H1 (cell line): ENCODE data around the gene TPPP3. TPM values are rescaled to one million over a fixed set of nuclear protein-coding genes. Genes with fewer than 3 reads are reported as not detected.

ENCODE experiments used
- CTCF ChIA-PET: fragments of 300-600 bp; sonication (Branson Sonifier 250); formaldehyde crosslinking; loops from one replicate; lab custom pipeline; 2021; ENCODE audit not compliant: partially characterized antibody; lab: Charles Lee
- POLR2A ChIA-PET: fragments of 300-600 bp; sonication (Branson Sonifier 250); formaldehyde crosslinking; loops from one replicate; lab custom pipeline; 2021; ENCODE audit warnings: inconsistent platforms; ENCODE audit not compliant: partially characterized antibody; lab: Charles Lee
- DNase-seq, 2 experiments: peaks; one replicate each; pipeline versions ENCODE4 v3.0.0 to v3.0.0-alpha.2; 2010 to 2022; ENCODE audit warnings: low spot score in 2 of 2, low read depth in 1 of 2, mixed read lengths in 1 of 2
- FAIRE-seq: peaks from 2 replicates; lab custom pipeline; 2011; peaks lifted over from hg19 to GRCh38; lab: Jason Lieb, UNC
- H2AFZ ChIP-seq: 2 replicates; pipeline ENCODE4 v1.8.1; 2012; ENCODE audit warnings: low read length, inconsistent platforms
- H2AK5ac ChIP-seq: 2 replicates; pipeline ENCODE4 v1.6.1; 2013; ENCODE audit warnings: low read depth, low read length
- H2BK120ac ChIP-seq: replicated peaks from 2 replicates; pipeline ENCODE3; 2013; ENCODE audit warnings: low read depth, low read length, inconsistent platforms
- H2BK12ac ChIP-seq: 2 replicates; pipeline ENCODE4 v1.6.1; 2013; ENCODE audit warnings: low read depth, low read length
- H2BK15ac ChIP-seq: 2 replicates; pipeline ENCODE4 v1.6.1; 2013; ENCODE audit warnings: low read length
- H2BK20ac ChIP-seq: 2 replicates; pipeline ENCODE4 v1.6.1; 2013; ENCODE audit warnings: low read length
- H2BK5ac ChIP-seq: 2 replicates; pipeline ENCODE4 v1.6.1; 2013; ENCODE audit warnings: low read depth, low read length
- H3K14ac ChIP-seq: 2 replicates; pipeline ENCODE4 v1.6.1; 2013; ENCODE audit warnings: inconsistent platforms; ENCODE audit not compliant: insufficient read length
- H3K18ac ChIP-seq: 2 replicates; pipeline ENCODE4 v1.6.1; 2013; ENCODE audit warnings: low read length; ENCODE audit errors: extremely low read depth
- H3K23ac ChIP-seq: 2 replicates; pipeline ENCODE4 v1.6.1; 2013; ENCODE audit warnings: inconsistent platforms; ENCODE audit not compliant: insufficient read length
- H3K23me2 ChIP-seq: 2 replicates; pipeline ENCODE4 v1.6.1; 2013; ENCODE audit warnings: low read depth, low read length
- H3K27ac ChIP-seq: 2 replicates; pipeline ENCODE4 v1.6.1; 2011; ENCODE audit warnings: low read depth, low read length, inconsistent platforms
- H3K27me3 ChIP-seq, 4 experiments: replicated peaks in 1 of 4; 1 replicate in 1 of 4; 2 replicates in 3 of 4; pipeline versions ENCODE4 v1.6.1 to v1.8.1; 2011 to 2013; ENCODE audit warnings: low read length in 3 of 4, mild to moderate bottlenecking in 3 of 4, inconsistent platforms in 2 of 4, mixed read lengths in 2 of 4, moderate library complexity in 1 of 4; ENCODE audit not compliant: control insufficient read depth in 3 of 4, insufficient read depth in 3 of 4; ENCODE audit errors: extremely low read depth in 1 of 4
- H3K36me3 ChIP-seq, 4 experiments: 2 replicates each; pipeline versions ENCODE4 v1.6.1 to v1.8.1; 2011 to 2013; ENCODE audit warnings: mild to moderate bottlenecking in 4 of 4, low read length in 3 of 4, moderate library complexity in 2 of 4, control low read depth in 1 of 4, inconsistent platforms in 1 of 4; ENCODE audit not compliant: insufficient read depth in 4 of 4, control insufficient read depth in 2 of 4
- H3K4ac ChIP-seq: replicated peaks from 2 replicates; pipeline ENCODE3; 2013; ENCODE audit warnings: low read length, low read depth, mixed read lengths, inconsistent platforms; ENCODE audit not compliant: insufficient read length
- H3K4me1 ChIP-seq, 4 experiments: replicated peaks in 1 of 4; 1 replicate in 1 of 4; 2 replicates in 3 of 4; pipeline versions ENCODE4 v1.6.1 to v1.8.1; 2011 to 2013; ENCODE audit warnings: low read length in 3 of 4, inconsistent platforms in 2 of 4, mixed read lengths in 1 of 4; ENCODE audit not compliant: insufficient read depth in 4 of 4, control insufficient read depth in 3 of 4
- H3K4me2 ChIP-seq, 2 experiments: 2 replicates each; pipeline versions ENCODE4 v1.6.1 to v1.8.1; 2011 to 2013; ENCODE audit warnings: low read depth in 2 of 2, low read length in 2 of 2, control low read depth in 1 of 2, inconsistent platforms in 1 of 2, mild to moderate bottlenecking in 1 of 2; ENCODE audit not compliant: insufficient read depth in 1 of 2
- H3K4me3 ChIP-seq, 4 experiments: fragments of 200-600, 300-600 bp in 1 of 4; sonication (generic), shearing (Covaris generic), sonication (Bioruptor Twin) in 1 of 4; 2 replicates each; pipeline versions ENCODE4 v1.5.1 to v1.8.1; 2011 to 2016; ENCODE audit warnings: low read length in 4 of 4, low read depth in 3 of 4, control low read depth in 2 of 4, inconsistent platforms in 2 of 4, mild to moderate bottlenecking in 2 of 4, mixed read lengths in 1 of 4, moderate library complexity in 1 of 4; ENCODE audit not compliant: insufficient read depth in 2 of 4; ENCODE audit errors: extremely low read depth in 1 of 4
- H3K56ac ChIP-seq: replicated peaks from 2 replicates; pipeline ENCODE3; 2013; ENCODE audit warnings: low read depth, mild to moderate bottlenecking, mixed read lengths, low read length, inconsistent platforms; ENCODE audit not compliant: insufficient read length
- H3K79me1 ChIP-seq: 2 replicates; pipeline ENCODE4 v1.6.1; 2013; ENCODE audit warnings: low read depth, low read length, control low read depth
- H3K79me2 ChIP-seq, 2 experiments: 2 replicates each; pipeline versions ENCODE4 v1.6.1 to v1.8.1; 2012 to 2013; ENCODE audit warnings: low read length in 2 of 2, mild to moderate bottlenecking in 2 of 2, inconsistent platforms in 1 of 2; ENCODE audit not compliant: insufficient read depth in 2 of 2, control insufficient read depth in 1 of 2
- H3K9ac ChIP-seq, 4 experiments: replicated peaks in 1 of 4; 1 replicate in 1 of 4; 2 replicates in 3 of 4; pipeline versions ENCODE4 v1.6.1 to v1.8.1; 2011 to 2013; ENCODE audit warnings: low read depth in 3 of 4, low read length in 3 of 4, control low read depth in 2 of 4, mild to moderate bottlenecking in 2 of 4, moderate library complexity in 2 of 4, inconsistent platforms in 1 of 4; ENCODE audit errors: extremely low read depth in 1 of 4
- H3K9me3 ChIP-seq, 2 experiments: 2 replicates each; pipeline versions ENCODE4 v1.6.1 to v1.8.1; 2012 to 2013; ENCODE audit warnings: mild to moderate bottlenecking in 2 of 2, moderate library complexity in 2 of 2, control low read depth in 1 of 2, inconsistent platforms in 1 of 2, low read depth in 1 of 2, low read length in 1 of 2, mixed read lengths in 1 of 2; ENCODE audit not compliant: insufficient read depth in 2 of 2
- H4K20me1 ChIP-seq, 2 experiments: replicated peaks in 1 of 2; 2 replicates each; pipeline versions ENCODE3 to v1.8.1; 2011 to 2013; ENCODE audit warnings: inconsistent platforms in 2 of 2, low read length in 2 of 2, mild to moderate bottlenecking in 1 of 2; ENCODE audit not compliant: insufficient read depth in 2 of 2, control insufficient read depth in 1 of 2
- H4K5ac ChIP-seq: 2 replicates; pipeline ENCODE4 v1.6.1; 2013; ENCODE audit warnings: low read length, low read depth, mixed read lengths, inconsistent platforms; ENCODE audit not compliant: insufficient read length
- H4K8ac ChIP-seq: 2 replicates; pipeline ENCODE4 v1.8.0; 2013; ENCODE audit warnings: mild to moderate bottlenecking, moderate library complexity, low read length, inconsistent platforms; ENCODE audit not compliant: insufficient read depth; ENCODE audit errors: extremely low read depth
- H4K91ac ChIP-seq: replicated peaks from 2 replicates; pipeline ENCODE3; 2013; ENCODE audit warnings: low read length, mixed read lengths, inconsistent platforms; ENCODE audit not compliant: insufficient read length
- CHD2 ChIP-seq: IDR thresholded peaks from 2 replicates; pipeline ENCODE4 v1.6.1; 2012; ENCODE audit warnings: low read length, improper control_type of control experiment
- GTF2F1 ChIP-seq: IDR thresholded peaks from 2 replicates; pipeline ENCODE4 v1.6.1; 2012; ENCODE audit warnings: low read depth, low read length, improper control_type of control experiment, borderline replicate concordance
- HDAC6 ChIP-seq: IDR thresholded peaks from one replicate; pipeline ENCODE4 v1.7.1; 2012; ENCODE audit warnings: low read depth, mild to moderate bottlenecking, inconsistent platforms, low read length, moderate library complexity
- KDM4A ChIP-seq: IDR thresholded peaks from one replicate; pipeline ENCODE4 v1.7.1; 2012; ENCODE audit warnings: low read depth, mild to moderate bottlenecking, moderate library complexity, low read length, inconsistent platforms; ENCODE audit not compliant: severe bottlenecking
- KDM5A ChIP-seq: fragments of 200-600 bp; IDR thresholded peaks from 2 replicates; pipeline ENCODE4 v1.7.1; 2012; ENCODE audit warnings: mild to moderate bottlenecking, low read length, inconsistent platforms, mixed read lengths
- MAX ChIP-seq: IDR thresholded peaks from 2 replicates; pipeline ENCODE4 v1.6.1; 2012; ENCODE audit warnings: inconsistent platforms
- POLR2A ChIP-seq, 2 experiments: IDR thresholded peaks; 1 replicate in 1 of 2; 2 replicates in 1 of 2; pipeline ENCODE4 v1.6.1; 2011; ENCODE audit warnings: low read depth in 2 of 2, low read length in 2 of 2, mild to moderate bottlenecking in 2 of 2; ENCODE audit errors: control extremely low read depth in 1 of 2
- RAD21 ChIP-seq, 2 experiments: IDR thresholded peaks in 1 of 2; conservative IDR thresholded peaks in 1 of 2; 2 replicates each; pipeline ENCODE4 v1.6.1; 2011; ENCODE audit warnings: low read depth in 2 of 2, low read length in 2 of 2, improper control_type of control experiment in 1 of 2, inconsistent platforms in 1 of 2, mild to moderate bottlenecking in 1 of 2, moderate library complexity in 1 of 2
- SAP30 ChIP-seq: fragments of 300-600 bp; sonication (generic); IDR thresholded peaks from 2 replicates; pipeline ENCODE4 v1.7.1; 2012; ENCODE audit warnings: low read length, moderate library complexity, mild to moderate bottlenecking, inconsistent platforms; ENCODE audit not compliant: insufficient read depth, insufficient replicate concordance
- SIRT6 ChIP-seq: IDR thresholded peaks from one replicate; pipeline ENCODE4 v1.7.1; 2012; ENCODE audit warnings: low read length, inconsistent platforms
- SP1 ChIP-seq: IDR thresholded peaks from 2 replicates; pipeline ENCODE4 v1.6.1; 2011; ENCODE audit warnings: low read depth, low read length
- SRF ChIP-seq: IDR thresholded peaks from 2 replicates; pipeline ENCODE4 v1.6.1; 2011; ENCODE audit warnings: mild to moderate bottlenecking, low read depth, low read length, moderate library complexity
- TAF1 ChIP-seq: IDR thresholded peaks from 2 replicates; pipeline ENCODE4 v1.6.1; 2011; ENCODE audit warnings: mild to moderate bottlenecking, low read depth, low read length
- WGBS, 2 experiments: shearing (Covaris generic) in 1 of 2; methylation state at CpG; one replicate each; pipeline versions ENCODE4 v1.1.6 to v1.1.7; 2013 to 2015; ENCODE audit warnings: low lambda C conversion rate in 2 of 2, mixed read lengths in 2 of 2, inconsistent platforms in 1 of 2, low coverage in 1 of 2, missing lambda C conversion rate in 1 of 2; ENCODE audit not compliant: insufficient replicate concordance in 2 of 2, insufficient coverage in 1 of 2, insufficient read length in 1 of 2; ENCODE audit errors: extremely low coverage in 1 of 2, missing lambda C conversion rate in 1 of 2; 5-methylcytosine and 5-hydroxymethylcytosine counted together
- polyA plus RNA-seq, 7 experiments: library from polyadenylated mRNA; depleted of rRNA in 3 of 7; stranded (reverse) in 5 of 7; unstranded in 2 of 7; fragments of >200 nt in 5 of 7; fragments of 200-250 nt in 2 of 7; gene quantifications; 1 replicate in 5 of 7; 2 replicates in 1 of 7; 4 replicates in 1 of 7; pipeline versions ENCODE4 v1.2.1 to v1.2.3, GENCODE V29; 2011 to 2013; ENCODE audit warnings: missing spikeins in 2 of 7, mixed read lengths in 2 of 7
- total RNA-seq: library from RNA; stranded (reverse); fragmentation: NEBNext Ultra II Directional; extraction: Animal tissue kit (Norgen Biotek cat#: 25700); gene quantifications from 2 replicates; pipeline ENCODE4 v1.2.1, GENCODE V29; 2021

TPPP3 gene
- total and polyA plus RNA-seq, 2 of the 8 experiments (the other 6 are each of a cell fraction or from before 2014, with no cell fraction given) = 0.77 to 1.0 TPM

- Histone ChIP-seq H3K18ac (no peak overlapping the region), H3K9ac (no peak overlapping the region), H3K36me3 (no peaks in the 10 kb centered on the region), H3K14ac (no peak overlapping the region), H2BK20ac (no peak overlapping the region), H2AK5ac (no peak overlapping the region), H3K4me3 (no peak overlapping the region), H3K79me1 (no peaks in the 10 kb centered on the region), H3K23me2 (no peaks in the 10 kb centered on the region), H4K5ac (no peak overlapping the region), H3K4ac (no peak overlapping the region), H3K4me2 (no peak overlapping the region), H3K79me2 (no peaks in the 10 kb centered on the region), H2BK120ac (no peak overlapping the region), H2BK12ac (no peak overlapping the region), H2BK5ac (no peak overlapping the region), H3K9me3 (no peaks in the 10 kb centered on the region), H3K23ac (no peak overlapping the region), H4K20me1 (no peaks in the 10 kb centered on the region), H2BK15ac (no peak overlapping the region), H3K56ac (no peak overlapping the region), H4K91ac (no peak overlapping the region), H2AFZ (no peak overlapping the region), H4K8ac (no peak overlapping the region), H3K4me1 (no peaks in the 10 kb centered on the region), H3K27me3 (no peaks in the 10 kb centered on the region), H3K27ac (no peak overlapping the region)
- DNase-seq = no peak
- TF ChIP-seq RAD21 (IDR thresholded peaks at IDR 0.05 in 1 of 2, conservative IDR thresholded peaks at IDR 0.05 in 1 of 2; ENCODE audit: low read depth in 2 of 2, low read length in 2 of 2) = no peak
- TF ChIP-seq POLR2A (IDR thresholded peaks at IDR 0.05; ENCODE audit: control extremely low read depth in 1 of 2, low read depth in 2 of 2, low read length in 2 of 2) = no peak
- no peak for TF ChIP-seq KDM4A
- TF ChIP-seq SRF = no peak
- TF ChIP-seq GTF2F1 = no peak
- TF ChIP-seq KDM5A = no peak
- no peak for TF ChIP-seq SAP30
- no peak for TF ChIP-seq TAF1
- no peak for TF ChIP-seq SIRT6
- no peak for TF ChIP-seq MAX
- TF ChIP-seq SP1 = no peak
- no peak for TF ChIP-seq HDAC6
- TF ChIP-seq CHD2 = no peak
- WGBS, 2 experiments = 83% methylated on average over 3 of the region's 3 CpGs; no CpG with 5 or more reads in 1 of the 2 experiments
- ChIA-PET CTCF (interaction anchor here (0.7 to 1.7 kb wide), 5 partner anchors 16 to 119 kb away, joined by 3 to 4 read pairs (median 3); no protein-coding TSS in a partner anchor), POLR2A (no interaction called here)
- no peak for FAIRE-seq
Measured at GRCh38 chr16:67346341-67346740, 47.0 kb downstream of the TPPP3 start.
